ENCODE results near the gene ZFR2.

Gene ZFR2

DNA sequence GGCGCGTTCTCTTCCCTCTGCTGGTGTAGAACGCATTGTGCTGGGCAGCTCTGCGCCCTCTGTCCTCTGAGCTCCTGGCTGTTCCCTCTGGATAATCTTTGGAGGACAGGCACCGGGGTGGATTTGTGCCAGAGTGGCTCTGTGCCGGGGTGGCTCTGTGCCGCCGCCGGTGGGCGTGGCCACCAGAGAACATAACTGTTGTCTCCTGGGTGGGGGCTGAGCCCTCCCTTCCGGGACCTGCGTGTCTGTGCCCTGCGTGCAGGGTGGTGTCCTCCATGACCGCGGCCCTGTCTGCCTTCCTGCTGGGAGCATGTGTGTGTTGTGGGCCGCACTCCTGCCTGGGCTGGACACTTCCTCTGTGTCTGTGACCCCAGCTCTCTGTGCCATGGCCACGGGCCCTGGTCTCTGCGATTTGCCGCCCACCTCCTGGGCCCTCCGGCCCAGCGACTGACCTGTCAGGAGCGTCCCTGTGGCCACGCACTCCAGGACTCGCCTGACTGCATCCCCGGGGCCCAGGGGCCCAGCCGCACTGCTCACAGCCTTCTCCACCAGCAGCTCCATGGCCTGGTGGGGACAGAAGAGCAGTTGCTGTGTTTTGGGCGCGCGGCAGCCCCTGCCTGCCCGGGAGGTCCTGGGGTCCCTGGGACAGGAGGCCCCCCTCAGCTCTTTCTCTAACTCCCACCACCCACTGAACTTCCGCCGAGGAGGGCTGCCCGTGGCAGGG lies 60.3 kb downstream of the ZFR2 start:
- no peak overlapping the region for H3K4me3 ChIP-seq (ENCODE audit: low read depth, low read length)
- no peak for TF ChIP-seq CTCF (IDR thresholded peaks at IDR 0.05; ENCODE audit: borderline replicate concordance, insufficient read depth, low read depth, low read length)

DNA sequence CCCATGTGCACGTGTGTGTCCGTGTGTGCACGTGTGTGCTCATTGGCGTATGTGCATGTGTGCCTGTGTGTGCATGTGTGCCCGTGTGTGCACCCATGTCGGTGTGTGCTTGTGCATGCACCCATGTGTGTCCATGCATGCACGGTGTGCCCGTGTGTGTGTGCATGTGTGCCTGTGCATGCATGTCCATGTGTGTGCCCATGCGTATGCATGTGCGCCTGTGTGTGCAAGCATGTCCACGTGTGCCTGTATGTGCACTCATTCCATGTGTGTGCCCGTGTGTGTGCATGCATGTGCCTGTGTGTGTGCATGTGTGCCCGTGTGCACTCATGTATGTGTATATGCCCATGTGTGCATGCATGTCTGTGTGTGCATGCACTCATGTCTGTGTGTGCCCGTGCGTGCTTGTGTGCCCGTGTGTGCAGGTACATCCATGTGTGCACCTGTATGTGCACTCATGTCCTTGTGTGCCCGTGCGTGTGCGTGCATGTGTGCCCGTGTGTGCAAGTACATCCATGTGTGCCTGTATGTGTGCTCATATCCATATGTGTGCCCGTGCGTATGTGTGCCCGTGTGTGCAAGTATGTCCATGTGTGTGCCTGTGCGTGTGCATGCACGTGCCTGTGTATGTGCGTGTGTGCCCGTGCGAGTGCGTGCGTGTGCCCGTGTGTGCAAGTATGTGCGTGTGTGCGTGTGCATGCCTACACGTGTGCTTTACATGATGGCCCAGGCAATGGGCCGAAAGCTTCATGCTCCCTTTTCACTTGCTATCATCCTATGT lies 61.1 kb downstream of the ZFR2 start:
- no peak overlapping the region for H3K4me3 ChIP-seq (ENCODE audit: low read depth, low read length)
- no peak for TF ChIP-seq CTCF (IDR thresholded peaks at IDR 0.05; ENCODE audit: borderline replicate concordance, insufficient read depth, low read depth, low read length)

- H3K4me3 ChIP-seq (ENCODE audit: low read depth, low read length): no peak overlapping the region
- TF ChIP-seq CTCF (IDR thresholded peaks at IDR 0.05; ENCODE audit: borderline replicate concordance, insufficient read depth, low read depth, low read length): no peak
Observed at GRCh38 chr19:3807131-3807480, 61.7 kb downstream of the ZFR2 start.

- no peak for TF ChIP-seq CTCF (IDR thresholded peaks at IDR 0.05; ENCODE audit: borderline replicate concordance, insufficient read depth, low read depth, low read length)
- H3K4me3 ChIP-seq (ENCODE audit: low read depth, low read length): no peak overlapping the region
Observed at GRCh38 chr19:3805859-3806258, 63.0 kb downstream of the ZFR2 start.

DNA sequence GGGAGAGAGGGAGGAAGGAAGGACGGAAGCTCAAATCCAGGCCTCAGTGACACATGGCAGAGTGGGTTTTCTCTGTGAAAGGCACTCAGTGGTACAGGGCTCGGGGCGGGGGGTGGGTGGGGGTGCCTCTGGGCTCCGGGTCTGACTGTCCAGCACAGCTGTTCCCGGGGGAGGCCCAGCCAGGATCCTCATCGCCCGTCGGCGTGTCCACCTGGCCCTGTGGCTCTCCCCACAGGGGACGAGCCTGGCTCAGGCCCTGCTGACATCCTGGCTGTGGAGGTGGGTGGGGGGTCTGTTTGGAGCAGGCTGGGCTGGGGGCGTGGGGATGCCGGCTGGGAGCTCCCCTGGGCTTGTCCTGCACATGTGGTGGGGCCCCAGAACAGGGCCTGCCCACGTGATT lies 64.4 kb downstream of the ZFR2 start:
- no peak for TF ChIP-seq CTCF (IDR thresholded peaks at IDR 0.05; ENCODE audit: borderline replicate concordance, insufficient read depth, low read depth, low read length)
- no peak overlapping the region for H3K4me3 ChIP-seq (ENCODE audit: low read depth, low read length)

GRCh38 chr19:3803986-3804385 lies 64.9 kb downstream of the ZFR2 start:
- no peak for TF ChIP-seq CTCF (IDR thresholded peaks at IDR 0.05; ENCODE audit: borderline replicate concordance, insufficient read depth, low read depth, low read length)
- H3K4me3 ChIP-seq (ENCODE audit: low read depth, low read length): no peak overlapping the region
